ENCODE measurements around the gene ETF1.

Gene ETF1

GRCh38 chr5:138560971-138561370, 17.9 kb upstream of the ETF1 start:
- no peak for DNase-seq

- no peak for DNase-seq
Observed at GRCh38 chr5:138559937-138560336, 16.9 kb upstream of the ETF1 start.

- DNase-seq, result no peak
Observed at GRCh38 chr5:138557677-138558076, 14.6 kb upstream of the ETF1 start.

GRCh38 chr5:138554143-138554542, 11.1 kb upstream of the ETF1 start:
- DNase-seq, result no peak

GRCh38 chr5:138553437-138554095, 10.5 kb upstream of the ETF1 start:
- DNase-seq, result no peak

GRCh38 chr5:138552657-138553056, 9.6 kb upstream of the ETF1 start:
- DNase-seq, result no peak

- no peak for DNase-seq
Observed at GRCh38 chr5:138549414-138549813, 6.4 kb upstream of the ETF1 start.

GRCh38 chr5:138545919-138546562, 3.0 kb upstream of the ETF1 start:
- DNase-seq, result no peak

- no peak for DNase-seq
Observed at GRCh38 chr5:138544181-138545134, 1.4 kb upstream of the ETF1 start.

- DNase-seq, result no peak
Observed at GRCh38 chr5:138543730-138544104, 681 bp upstream of the ETF1 start.

GRCh38 chr5:138542180-138542955, 668 bp downstream of the ETF1 start:
- DNase-seq, result peak; percentile 13

- no peak for DNase-seq
Observed at GRCh38 chr5:138541511-138542179, 1.4 kb downstream of the ETF1 start.

- DNase-seq, result no peak
Observed at GRCh38 chr5:138539791-138540190, 3.2 kb downstream of the ETF1 start.

GRCh38 chr5:138538943-138539627, 4.0 kb downstream of the ETF1 start:
- no peak for DNase-seq

- DNase-seq, result no peak
Observed at GRCh38 chr5:138536665-138537315, 6.2 kb downstream of the ETF1 start.

GRCh38 chr5:138536215-138536614, 6.8 kb downstream of the ETF1 start:
- no peak for DNase-seq

- no peak for DNase-seq
Observed at GRCh38 chr5:138533973-138534941, 8.8 kb downstream of the ETF1 start.

GRCh38 chr5:138529812-138530211, 13.2 kb downstream of the ETF1 start:
- DNase-seq, result no peak

- DNase-seq, result no peak
Observed at GRCh38 chr5:138528744-138529469, 14.1 kb downstream of the ETF1 start.
